ENCODE results near the gene MGST1.

The MGST1 gene

GRCh38 chr12:16384732-16385131 is 37.3 kb downstream of the MGST1 start:
- no peak for TF ChIP-seq GATA2 (IDR thresholded peaks at IDR 0.05; ENCODE audit: low read depth, low read length)
- no peak for TF ChIP-seq GATA3 (IDR thresholded peaks at IDR 0.05; ENCODE audit: low read depth, low read length)

GRCh38 chr12:16385782-16386646 is 38.6 kb downstream of the MGST1 start:
- no peak for TF ChIP-seq GATA2 (IDR thresholded peaks at IDR 0.05; ENCODE audit: low read depth, low read length)
- TF ChIP-seq GATA3 (IDR thresholded peaks at IDR 0.05; ENCODE audit: low read depth, low read length) = no peak

- no peak for TF ChIP-seq GATA3 (IDR thresholded peaks at IDR 0.05; ENCODE audit: low read depth, low read length)
- TF ChIP-seq GATA2 (IDR thresholded peaks at IDR 0.05; ENCODE audit: low read depth, low read length) = no peak
Observed at GRCh38 chr12:16387919-16388318, 40.5 kb downstream of the MGST1 start.

GRCh38 chr12:16389594-16389993 is 42.1 kb downstream of the MGST1 start:
- no peak for TF ChIP-seq GATA2 (IDR thresholded peaks at IDR 0.05; ENCODE audit: low read depth, low read length)
- TF ChIP-seq GATA3 (IDR thresholded peaks at IDR 0.05; ENCODE audit: low read depth, low read length) = no peak

GRCh38 chr12:16392846-16393535 is 45.5 kb downstream of the MGST1 start:
- TF ChIP-seq GATA2 (IDR thresholded peaks at IDR 0.05; ENCODE audit: low read depth, low read length) = no peak
- TF ChIP-seq GATA3 (IDR thresholded peaks at IDR 0.05; ENCODE audit: low read depth, low read length) = no peak

GRCh38 chr12:16399101-16399500 is 51.7 kb downstream of the MGST1 start:
- no peak for TF ChIP-seq GATA3 (IDR thresholded peaks at IDR 0.05; ENCODE audit: low read depth, low read length)
- no peak for TF ChIP-seq GATA2 (IDR thresholded peaks at IDR 0.05; ENCODE audit: low read depth, low read length)

- TF ChIP-seq GATA3 (IDR thresholded peaks at IDR 0.05; ENCODE audit: low read depth, low read length) (no peak), GATA2 (IDR thresholded peaks at IDR 0.05; ENCODE audit: low read depth, low read length) (no peak)
Observed at GRCh38 chr12:16407346-16407745, 59.9 kb downstream of the MGST1 start.
